Measurements from ENCODE around the gene FAM120B.
A peak's percentile ranks its signal among the peaks of the same experiment; 100 is the strongest.

The FAM120B gene

GRCh38 chr6:170371588-170371987 lies 65.0 kb downstream of the FAM120B start:
- no peaks in the 10 kb centered on the region for H3K9me3 ChIP-seq (ENCODE audit: control insufficient read depth, low read length)
- H3K27ac ChIP-seq (ENCODE audit: low read depth, low read length, severe bottlenecking) = no peak overlapping the region
- no peaks in the 10 kb centered on the region for H3K4me1 ChIP-seq (ENCODE audit: control insufficient read depth, insufficient read depth, low read length, poor library complexity, severe bottlenecking)
- 72 to 79% methylated on average over 7 to 8 of the region's 8 CpGs for WGBS, 2 experiments (ENCODE audit: insufficient coverage in 2 of 2)
- peaks cover 45% of the 10 kb centered on the region for H3K36me3 ChIP-seq (ENCODE audit: control insufficient read depth, insufficient read depth, low read length)
- no peak overlapping the region for H3K4me3 ChIP-seq (ENCODE audit: extremely low read depth, insufficient read depth, low read length, poor library complexity, severe bottlenecking)

- Histone ChIP-seq H3K4me3 (ENCODE audit: extremely low read depth, insufficient read depth, low read length, poor library complexity, severe bottlenecking) (no peak overlapping the region), H3K4me1 (ENCODE audit: control insufficient read depth, insufficient read depth, low read length, poor library complexity, severe bottlenecking) (no peaks in the 10 kb centered on the region), H3K36me3 (ENCODE audit: control insufficient read depth, insufficient read depth, low read length) (peaks cover 41% of the 10 kb centered on the region), H3K27ac (ENCODE audit: low read depth, low read length, severe bottlenecking) (no peak overlapping the region), H3K9me3 (ENCODE audit: control insufficient read depth, low read length) (no peaks in the 10 kb centered on the region)
- WGBS, 2 experiments (ENCODE audit: insufficient coverage in 2 of 2) = 88 to 94% methylated on average over 4 to 5 of the region's 11 CpGs
Measured at GRCh38 chr6:170372380-170373325, 66.1 kb downstream of the FAM120B start.

GRCh38 chr6:170374571-170375444 lies 68.2 kb downstream of the FAM120B start:
- Histone ChIP-seq H3K36me3 (ENCODE audit: control insufficient read depth, insufficient read depth, low read length) (peaks cover 41% of the 10 kb centered on the region), H3K4me3 (ENCODE audit: extremely low read depth, insufficient read depth, low read length, poor library complexity, severe bottlenecking) (no peak overlapping the region), H3K9me3 (ENCODE audit: control insufficient read depth, low read length) (no peaks in the 10 kb centered on the region), H3K4me1 (ENCODE audit: control insufficient read depth, insufficient read depth, low read length, poor library complexity, severe bottlenecking) (peaks cover 6% of the 10 kb centered on the region), H3K27ac (ENCODE audit: low read depth, low read length, severe bottlenecking) (no peak overlapping the region)
- 92 to 95% methylated on average over 7 to 8 of the region's 11 CpGs for WGBS, 2 experiments (ENCODE audit: insufficient coverage in 2 of 2)

- WGBS, 2 experiments (ENCODE audit: insufficient coverage in 2 of 2) = 94% methylated on average over 9 to 10 of the region's 10 CpGs
- no peaks in the 10 kb centered on the region for H3K9me3 ChIP-seq (ENCODE audit: control insufficient read depth, low read length)
- peaks cover 6% of the 10 kb centered on the region for H3K4me1 ChIP-seq (ENCODE audit: control insufficient read depth, insufficient read depth, low read length, poor library complexity, severe bottlenecking)
- H3K27ac ChIP-seq (ENCODE audit: low read depth, low read length, severe bottlenecking) = no peak overlapping the region
- H3K36me3 ChIP-seq (ENCODE audit: control insufficient read depth, insufficient read depth, low read length) = peaks cover 37% of the 10 kb centered on the region
- no peak overlapping the region for H3K4me3 ChIP-seq (ENCODE audit: extremely low read depth, insufficient read depth, low read length, poor library complexity, severe bottlenecking)
Measured at GRCh38 chr6:170375661-170376060, 69.1 kb downstream of the FAM120B start.

- H3K36me3 ChIP-seq (ENCODE audit: control insufficient read depth, insufficient read depth, low read length) = peaks cover 29% of the 10 kb centered on the region
- 91 to 92% methylated on average over 19 to 23 of the region's 29 CpGs for WGBS, 2 experiments (ENCODE audit: insufficient coverage in 2 of 2)
Measured at GRCh38 chr6:170376386-170377043, 70.0 kb downstream of the FAM120B start.

GRCh38 chr6:170378502-170378901 lies 71.9 kb downstream of the FAM120B start:
- peaks cover 23% of the 10 kb centered on the region for H3K36me3 ChIP-seq (ENCODE audit: control insufficient read depth, insufficient read depth, low read length)
- H3K27ac ChIP-seq (ENCODE audit: low read depth, low read length, severe bottlenecking) = no peak overlapping the region
- 93 to 95% methylated on average over 8 to 10 of the region's 10 CpGs for WGBS, 2 experiments (ENCODE audit: insufficient coverage in 2 of 2)
- H3K4me1 ChIP-seq (ENCODE audit: control insufficient read depth, insufficient read depth, low read length, poor library complexity, severe bottlenecking) = peaks cover 6% of the 10 kb centered on the region
- no peak overlapping the region for H3K4me3 ChIP-seq (ENCODE audit: extremely low read depth, insufficient read depth, low read length, poor library complexity, severe bottlenecking)
- H3K9me3 ChIP-seq (ENCODE audit: control insufficient read depth, low read length) = no peaks in the 10 kb centered on the region

More at GRCh38 chr6:170376386-170377043, 70.0 kb downstream of the FAM120B start:
- H3K9me3 ChIP-seq (ENCODE audit: control insufficient read depth, low read length) = no peaks in the 10 kb centered on the region
- H3K27ac ChIP-seq (ENCODE audit: low read depth, low read length, severe bottlenecking) = no peak overlapping the region
- H3K4me1 ChIP-seq (ENCODE audit: control insufficient read depth, insufficient read depth, low read length, poor library complexity, severe bottlenecking) = peaks cover 6% of the 10 kb centered on the region
- no peak overlapping the region for H3K4me3 ChIP-seq (ENCODE audit: extremely low read depth, insufficient read depth, low read length, poor library complexity, severe bottlenecking)

GRCh38 chr6:170381562-170381961 lies 75.0 kb downstream of the FAM120B start:
- Histone ChIP-seq H3K36me3 (ENCODE audit: control insufficient read depth, insufficient read depth, low read length) (peaks cover 16% of the 10 kb centered on the region), H3K4me1 (ENCODE audit: control insufficient read depth, insufficient read depth, low read length, poor library complexity, severe bottlenecking) (peaks cover 6% of the 10 kb centered on the region), H3K4me3 (ENCODE audit: extremely low read depth, insufficient read depth, low read length, poor library complexity, severe bottlenecking) (no peak overlapping the region), H3K9me3 (ENCODE audit: control insufficient read depth, low read length) (no peaks in the 10 kb centered on the region), H3K27ac (ENCODE audit: low read depth, low read length, severe bottlenecking) (no peak overlapping the region)

- WGBS, 2 experiments (ENCODE audit: insufficient coverage in 2 of 2) = 90 to 96% methylated on average over 5 of the region's 8 CpGs
- Histone ChIP-seq H3K4me3 (ENCODE audit: extremely low read depth, insufficient read depth, low read length, poor library complexity, severe bottlenecking) (no peak overlapping the region), H3K27ac (ENCODE audit: low read depth, low read length, severe bottlenecking) (no peak overlapping the region), H3K4me1 (ENCODE audit: control insufficient read depth, insufficient read depth, low read length, poor library complexity, severe bottlenecking) (peaks cover 1% of the 10 kb centered on the region), H3K36me3 (ENCODE audit: control insufficient read depth, insufficient read depth, low read length) (peaks cover 30% of the 10 kb centered on the region), H3K9me3 (ENCODE audit: control insufficient read depth, low read length) (no peaks in the 10 kb centered on the region)
Measured at GRCh38 chr6:170383466-170384035, 77.0 kb downstream of the FAM120B start.

- H3K4me1 ChIP-seq (ENCODE audit: control insufficient read depth, insufficient read depth, low read length, poor library complexity, severe bottlenecking) = no peaks in the 10 kb centered on the region
- H3K36me3 ChIP-seq (ENCODE audit: control insufficient read depth, insufficient read depth, low read length) = peaks cover 38% of the 10 kb centered on the region
- no peak overlapping the region for H3K27ac ChIP-seq (ENCODE audit: low read depth, low read length, severe bottlenecking)
- WGBS, 2 experiments (ENCODE audit: insufficient coverage in 2 of 2) = 100% methylated on average over 1 to 4 of the region's 5 CpGs
- H3K4me3 ChIP-seq (ENCODE audit: extremely low read depth, insufficient read depth, low read length, poor library complexity, severe bottlenecking) = no peak overlapping the region
- H3K9me3 ChIP-seq (ENCODE audit: control insufficient read depth, low read length) = no peaks in the 10 kb centered on the region
Measured at GRCh38 chr6:170385506-170385905, 78.9 kb downstream of the FAM120B start.

- Histone ChIP-seq H3K36me3 (ENCODE audit: control insufficient read depth, insufficient read depth, low read length) (peaks cover 58% of the 10 kb centered on the region), H3K9me3 (ENCODE audit: control insufficient read depth, low read length) (no peaks in the 10 kb centered on the region), H3K27ac (ENCODE audit: low read depth, low read length, severe bottlenecking) (peak overlapping the region; percentile 36), H3K4me3 (ENCODE audit: extremely low read depth, insufficient read depth, low read length, poor library complexity, severe bottlenecking) (no peak overlapping the region), H3K4me1 (ENCODE audit: control insufficient read depth, insufficient read depth, low read length, poor library complexity, severe bottlenecking) (no peaks in the 10 kb centered on the region)
- 92 to 96% methylated on average over 8 of the region's 8 CpGs for WGBS, 2 experiments (ENCODE audit: insufficient coverage in 2 of 2)
Measured at GRCh38 chr6:170388113-170388512, 81.6 kb downstream of the FAM120B start.
